Thyroid gland (tissue), 4 donors: ENCODE data around the gene ZBED4. TPM values are rescaled to one million over a fixed set of nuclear protein-coding genes. Genes with fewer than 3 reads are reported as not detected.

Experiments used
- DNase-seq, 2 donors: peaks; one replicate each; pipeline ENCODE4 v3.0.0-alpha.2; 2019
- H3K27ac ChIP-seq, 3 donors: fragments of 200-600 bp; sonication (generic); 1 replicate in 2 of 3; 2 replicates in 1 of 3; pipeline ENCODE4 v1.5.1; 2016 to 2019; ENCODE audit warnings: mild to moderate bottlenecking in 1 of 3, moderate library complexity in 1 of 3
- H3K27me3 ChIP-seq: fragments of 200-600 bp; sonication (generic); one replicate; pipeline ENCODE4 v1.5.1; 2019
- H3K36me3 ChIP-seq, 2 donors: fragments of 200-600 bp; sonication (generic); one replicate each; pipeline ENCODE4 v1.5.1; 2016 to 2019
- H3K4me1 ChIP-seq, 2 donors: fragments of 200-600 bp; sonication (generic); one replicate each; pipeline ENCODE4 v1.5.1; 2017 to 2019
- H3K4me3 ChIP-seq, 3 donors: fragments of 200-600 bp; sonication (generic); replicated peaks in 1 of 3; 1 replicate in 2 of 3; 2 replicates in 1 of 3; pipeline ENCODE4 v1.5.1; 2016; ENCODE audit warnings: mild to moderate bottlenecking in 1 of 3
- H3K9me3 ChIP-seq: fragments of 200-600 bp; sonication (generic); one replicate; pipeline ENCODE4 v1.5.1; 2017
- CTCF ChIP-seq, 6 experiments: fragments of 200-600 bp in 3 of 6; fragments of 450-650 bp in 3 of 6; sonication (generic) in 3 of 6; IDR thresholded peaks; one replicate each; pipeline ENCODE4 v1.5.1; 2016 to 2019; ENCODE audit warnings: antibody characterized with exemption in 6 of 6, mild to moderate bottlenecking in 2 of 6, inconsistent platforms in 1 of 6, moderate library complexity in 1 of 6
- POLR2A ChIP-seq, 2 donors: fragments of 450-650 bp; IDR thresholded peaks; one replicate each; pipeline ENCODE4 v1.6.1; 2017; ENCODE audit warnings: antibody characterized with exemption in 2 of 2, mild to moderate bottlenecking in 2 of 2, moderate library complexity in 1 of 2
- WGBS, 2 donors: methylation state at CpG; one replicate each; pipeline ENCODE4 v1.1.5; 2017; 5-methylcytosine and 5-hydroxymethylcytosine counted together
- intact Hi-C: fragments of 100-400 bp; cut with DNase I; formaldehyde crosslinking; loops from one replicate; pipeline ENCODE4 v1.15.1; 2023
- total RNA-seq, 4 donors: library from RNA; depleted of rRNA; stranded (reverse); fragments of >200 nt; gene quantifications; one replicate each; pipeline ENCODE4 v1.2.3, GENCODE V29; 2016

Gene ZBED4
- total RNA-seq, 4 donors from 2014 or later = 9.4 to 15.8 (median 10.1) TPM

GRCh38 chr22:49866646-49867045 lies 13.0 kb downstream of the ZBED4 start:
- Histone ChIP-seq H3K4me3 (no peak overlapping the region), H3K4me1 (peaks cover 0 to 12% of the 10 kb centered on the region in 2 donors), H3K27me3 (no peaks in the 10 kb centered on the region), H3K27ac (no peak overlapping the region), H3K9me3 (no peaks in the 10 kb centered on the region), H3K36me3 (no peaks in the 10 kb centered on the region)
- 92 to 93% methylated on average over 8 of the region's 8 CpGs for WGBS, 2 donors
- TF ChIP-seq POLR2A (IDR thresholded peaks at IDR 0.05) (no peak), CTCF (IDR thresholded peaks at IDR 0.05) (no peak)
- no peak for DNase-seq
- intact Hi-C loops = no loop called here

GRCh38 chr22:49867303-49868265 lies 13.9 kb downstream of the ZBED4 start:
- Histone ChIP-seq H3K36me3 (no peaks in the 10 kb centered on the region), H3K27ac (no peak overlapping the region), H3K4me3 (no peak overlapping the region), H3K9me3 (no peaks in the 10 kb centered on the region), H3K27me3 (no peaks in the 10 kb centered on the region), H3K4me1 (peaks cover 0 to 2% of the 10 kb centered on the region in 2 donors)
- TF ChIP-seq POLR2A (IDR thresholded peaks at IDR 0.05) = no peak
- no peak for TF ChIP-seq CTCF (IDR thresholded peaks at IDR 0.05)
- WGBS, 2 donors = 95% methylated on average over 17 to 18 of the region's 18 CpGs
- intact Hi-C loops = no loop called here
- DNase-seq = no peak

GRCh38 chr22:49869086-49869830 lies 15.6 kb downstream of the ZBED4 start:
- no peaks in the 10 kb centered on the region for H3K4me1 ChIP-seq
- H3K27me3 ChIP-seq = no peaks in the 10 kb centered on the region
- intact Hi-C loops = no loop called here
- H3K27ac ChIP-seq = no peak overlapping the region
- H3K4me3 ChIP-seq = no peak overlapping the region
- WGBS, 2 donors = 91 to 92% methylated on average over 17 of the region's 17 CpGs
- TF ChIP-seq CTCF (IDR thresholded peaks at IDR 0.05) (no peak), POLR2A (IDR thresholded peaks at IDR 0.05) (no peak)
- H3K9me3 ChIP-seq = no peaks in the 10 kb centered on the region
- no peaks in the 10 kb centered on the region for H3K36me3 ChIP-seq
- DNase-seq = no peak

GRCh38 chr22:49869845-49870712 lies 16.4 kb downstream of the ZBED4 start:
- TF ChIP-seq POLR2A (IDR thresholded peaks at IDR 0.05) = no peak
- no peak for TF ChIP-seq CTCF (IDR thresholded peaks at IDR 0.05)
- WGBS, 2 donors = 93 to 95% methylated on average over 13 to 14 of the region's 14 CpGs
- no peak for DNase-seq
- Histone ChIP-seq H3K4me1 (no peaks in the 10 kb centered on the region), H3K27me3 (no peaks in the 10 kb centered on the region), H3K27ac (no peak overlapping the region), H3K36me3 (no peaks in the 10 kb centered on the region), H3K9me3 (no peaks in the 10 kb centered on the region), H3K4me3 (no peak overlapping the region)
- intact Hi-C loops = no loop called here
